Activated CD4-positive, CD25-positive, alpha-beta regulatory T cell (primary cell): ENCODE results near the gene ZNF23.
"Not testable (repeated sequence)": the region's sequence is repeated elsewhere in the genome, so short reads cannot be mapped to it uniquely, and the experiment has no call there.

ENCODE experiments used
- DNase-seq, 4 experiments: peaks; one replicate each; lab custom pipeline; 2025; lab: John Stamatoyannopoulos, UW

The ZNF23 gene

GRCh38 chr16:71461686-71462648, at the start of gene ZNF23:
Gene ZNF23 (minus strand): TSS chr16:71462247. CDS start chr16:71456796, 5,451 bp downstream.
- peak; percentile 55 to 60 (median 58) for DNase-seq

- no peak for DNase-seq
These were observed 45.0 kb upstream of the ZNF23 start for GRCh38 chr16:71507061-71507460.

- DNase-seq, result no peak
These were observed 42.9 kb upstream of the ZNF23 start for GRCh38 chr16:71504901-71505300.

GRCh38 chr16:71504051-71504450, 42.0 kb upstream of the ZNF23 start:
- DNase-seq, result not testable (repeated sequence)

- no peak for DNase-seq
These were observed 39.5 kb upstream of the ZNF23 start for GRCh38 chr16:71501547-71501946.

GRCh38 chr16:71500964-71501363, 38.9 kb upstream of the ZNF23 start:
- DNase-seq, result no peak

- DNase-seq, result peak in 2 of 4 experiments; percentile 4 to 11
These were observed 37.8 kb upstream of the ZNF23 start for GRCh38 chr16:71499775-71500364.

- no peak for DNase-seq
These were observed 36.0 kb upstream of the ZNF23 start for GRCh38 chr16:71498031-71498430.

GRCh38 chr16:71493213-71493612, 31.2 kb upstream of the ZNF23 start:
- DNase-seq, result no peak

GRCh38 chr16:71492786-71493185, 30.7 kb upstream of the ZNF23 start:
- DNase-seq, result no peak

GRCh38 chr16:71491054-71491453, 29.0 kb upstream of the ZNF23 start:
- no peak for DNase-seq

GRCh38 chr16:71490361-71490760, 28.3 kb upstream of the ZNF23 start:
- no peak for DNase-seq

GRCh38 chr16:71489122-71489521, 27.1 kb upstream of the ZNF23 start, which contains the start of gene ZNF19:
Gene ZNF19 (minus strand): TSS chr16:71489324. CDS start chr16:71482114, 7,210 bp downstream.
- no peak for DNase-seq

- DNase-seq, result peak; percentile 35 to 58 (median 54)
These were observed 22.2 kb upstream of the ZNF23 start for GRCh38 chr16:71484006-71484893.

GRCh38 chr16:71482569-71482968, 20.5 kb upstream of the ZNF23 start:
- DNase-seq, result no peak

- no peak for DNase-seq
These were observed 18.9 kb upstream of the ZNF23 start for GRCh38 chr16:71480956-71481355.

GRCh38 chr16:71479420-71479819, 17.4 kb upstream of the ZNF23 start:
- DNase-seq, result no peak

GRCh38 chr16:71476457-71477124, 14.5 kb upstream of the ZNF23 start:
- DNase-seq, result no peak

- DNase-seq, result no peak
These were observed 12.8 kb upstream of the ZNF23 start for GRCh38 chr16:71474864-71475263.

GRCh38 chr16:71473891-71474290, 11.8 kb upstream of the ZNF23 start:
- DNase-seq, result no peak

- no peak for DNase-seq
These were observed 10.9 kb upstream of the ZNF23 start for GRCh38 chr16:71472931-71473330.
